ENCODE measurements around the gene KRTAP4-2.
"Not testable (repeated sequence)": the region's sequence is repeated elsewhere in the genome, so short reads cannot be mapped to it uniquely, and the experiment has no call there.

KRTAP4-2 gene

GRCh38 chr17:41151525-41151924 is 26.5 kb downstream of the KRTAP4-2 start:
- Histone ChIP-seq H3K4me1 (ENCODE audit: control insufficient read depth, insufficient read depth, low read length) (no peaks in the 10 kb centered on the region), H3K27me3 (ENCODE audit: control insufficient read depth, insufficient read depth, low read length) (no peaks in the 10 kb centered on the region), H3K36me3 (ENCODE audit: control insufficient read depth, insufficient read depth, low read length) (no peaks in the 10 kb centered on the region), H3K9ac (ENCODE audit: low read length) (no peak overlapping the region), H3K4me3 (ENCODE audit: low read length) (no peak overlapping the region), H3K27ac (ENCODE audit: low read depth, low read length) (no peak overlapping the region)

DNA sequence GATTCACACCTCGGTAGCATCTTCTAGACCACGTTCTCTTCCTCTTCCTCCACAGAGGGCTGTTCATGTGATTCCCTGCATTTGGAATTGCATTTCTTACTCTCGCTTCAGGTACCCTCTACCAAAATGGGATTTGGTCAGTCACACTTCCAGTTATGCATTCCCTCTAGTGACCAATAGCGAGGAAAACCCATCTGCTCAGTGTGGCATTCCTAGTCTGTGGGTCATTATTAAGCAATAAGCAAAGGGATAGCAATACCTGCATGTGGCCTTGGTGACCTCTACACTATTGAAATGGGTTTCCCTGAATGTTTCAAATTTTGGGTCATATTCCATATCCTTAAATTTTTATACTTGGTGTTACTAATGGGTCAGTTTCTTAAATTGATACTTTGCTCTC is 28.0 kb downstream of the KRTAP4-2 start:
- H3K9ac ChIP-seq (ENCODE audit: low read length) = no peak overlapping the region
- no peak overlapping the region for H3K4me3 ChIP-seq (ENCODE audit: low read length)
- no peaks in the 10 kb centered on the region for H3K4me1 ChIP-seq (ENCODE audit: control insufficient read depth, insufficient read depth, low read length)
- H3K27me3 ChIP-seq (ENCODE audit: control insufficient read depth, insufficient read depth, low read length) = no peaks in the 10 kb centered on the region
- H3K27ac ChIP-seq (ENCODE audit: low read depth, low read length) = no peak overlapping the region
- H3K36me3 ChIP-seq (ENCODE audit: control insufficient read depth, insufficient read depth, low read length) = no peaks in the 10 kb centered on the region

GRCh38 chr17:41149652-41149985 is 28.4 kb downstream of the KRTAP4-2 start, which contains the start of gene KRTAP4-5:
Gene KRTAP4-5 (minus strand): TSS chr17:41149825. CDS start chr17:41149767, 58 bp downstream.
- H3K27me3 ChIP-seq (ENCODE audit: control insufficient read depth, insufficient read depth, low read length) = no peaks in the 10 kb centered on the region
- H3K4me3 ChIP-seq (ENCODE audit: low read length) = no peak within 1 kb of the TSS
- H3K27ac ChIP-seq (ENCODE audit: low read depth, low read length) = no peak within 1 kb of the TSS
- H3K4me1 ChIP-seq (ENCODE audit: control insufficient read depth, insufficient read depth, low read length) = no peaks in the 10 kb centered on the region
- no peak within 1 kb of the TSS for H3K9ac ChIP-seq (ENCODE audit: low read length)
- H3K36me3 ChIP-seq (ENCODE audit: control insufficient read depth, insufficient read depth, low read length) = no peaks in the 10 kb centered on the region

DNA sequence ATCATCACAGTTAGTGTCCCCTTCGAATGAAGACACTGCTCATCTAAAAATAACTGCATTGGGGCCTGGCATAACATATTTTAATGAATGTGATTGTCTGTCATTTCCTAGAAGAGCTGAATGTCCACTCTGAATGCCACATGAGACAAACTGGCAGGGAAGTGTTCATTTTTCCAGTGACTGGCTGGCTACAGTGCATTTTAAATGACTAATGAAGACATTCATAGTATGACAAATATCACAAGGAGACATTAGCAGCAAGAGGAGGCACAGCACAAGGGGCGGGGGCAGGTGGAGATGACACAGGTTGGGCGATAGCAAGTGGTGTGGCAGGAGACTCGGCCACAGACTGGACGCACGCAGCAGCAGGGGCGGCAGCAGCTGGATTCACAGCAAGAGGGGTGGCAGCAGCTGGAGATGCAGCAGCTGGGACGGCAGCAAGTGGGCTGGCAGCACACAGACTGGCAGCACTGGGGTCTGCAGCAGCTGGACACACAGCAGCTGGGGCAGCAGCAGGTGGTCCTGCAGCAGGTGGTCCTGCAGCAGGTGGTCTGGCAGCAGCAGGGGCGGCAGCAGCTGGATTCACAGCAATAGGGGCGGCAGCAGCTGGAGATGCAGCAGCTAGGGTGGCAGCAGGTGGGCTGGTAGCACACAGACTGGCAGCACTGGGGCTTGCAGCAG is 28.9 kb downstream of the KRTAP4-2 start:
- not testable (repeated sequence) for H3K4me1 ChIP-seq (ENCODE audit: control insufficient read depth, insufficient read depth, low read length); H3K36me3 ChIP-seq (ENCODE audit: control insufficient read depth, insufficient read depth, low read length); H3K27me3 ChIP-seq (ENCODE audit: control insufficient read depth, insufficient read depth, low read length); H3K9ac ChIP-seq (ENCODE audit: low read length); H3K27ac ChIP-seq (ENCODE audit: low read depth, low read length); H3K4me3 ChIP-seq (ENCODE audit: low read length)

GRCh38 chr17:41147531-41148204 is 30.4 kb downstream of the KRTAP4-2 start:
- no peaks in the 10 kb centered on the region for H3K4me1 ChIP-seq (ENCODE audit: control insufficient read depth, insufficient read depth, low read length)
- H3K36me3 ChIP-seq (ENCODE audit: control insufficient read depth, insufficient read depth, low read length) = no peaks in the 10 kb centered on the region
- H3K27ac ChIP-seq (ENCODE audit: low read depth, low read length) = no peak overlapping the region
- no peaks in the 10 kb centered on the region for H3K27me3 ChIP-seq (ENCODE audit: control insufficient read depth, insufficient read depth, low read length)
- no peak overlapping the region for H3K4me3 ChIP-seq (ENCODE audit: low read length)
- H3K9ac ChIP-seq (ENCODE audit: low read length) = no peak overlapping the region

- no peak overlapping the region for H3K9ac ChIP-seq (ENCODE audit: low read length)
- no peaks in the 10 kb centered on the region for H3K27me3 ChIP-seq (ENCODE audit: control insufficient read depth, insufficient read depth, low read length)
- no peak overlapping the region for H3K27ac ChIP-seq (ENCODE audit: low read depth, low read length)
- no peaks in the 10 kb centered on the region for H3K36me3 ChIP-seq (ENCODE audit: control insufficient read depth, insufficient read depth, low read length)
- H3K4me1 ChIP-seq (ENCODE audit: control insufficient read depth, insufficient read depth, low read length) = no peaks in the 10 kb centered on the region
- H3K4me3 ChIP-seq (ENCODE audit: low read length) = no peak overlapping the region
Observed at GRCh38 chr17:41145261-41145660, 32.8 kb downstream of the KRTAP4-2 start.

- H3K4me1 ChIP-seq (ENCODE audit: control insufficient read depth, insufficient read depth, low read length) = no peaks in the 10 kb centered on the region
- no peak overlapping the region for H3K9ac ChIP-seq (ENCODE audit: low read length)
- H3K27ac ChIP-seq (ENCODE audit: low read depth, low read length) = no peak overlapping the region
- no peaks in the 10 kb centered on the region for H3K27me3 ChIP-seq (ENCODE audit: control insufficient read depth, insufficient read depth, low read length)
- no peaks in the 10 kb centered on the region for H3K36me3 ChIP-seq (ENCODE audit: control insufficient read depth, insufficient read depth, low read length)
- H3K4me3 ChIP-seq (ENCODE audit: low read length) = no peak overlapping the region
Observed at GRCh38 chr17:41144846-41145245, 33.2 kb downstream of the KRTAP4-2 start.

DNA sequence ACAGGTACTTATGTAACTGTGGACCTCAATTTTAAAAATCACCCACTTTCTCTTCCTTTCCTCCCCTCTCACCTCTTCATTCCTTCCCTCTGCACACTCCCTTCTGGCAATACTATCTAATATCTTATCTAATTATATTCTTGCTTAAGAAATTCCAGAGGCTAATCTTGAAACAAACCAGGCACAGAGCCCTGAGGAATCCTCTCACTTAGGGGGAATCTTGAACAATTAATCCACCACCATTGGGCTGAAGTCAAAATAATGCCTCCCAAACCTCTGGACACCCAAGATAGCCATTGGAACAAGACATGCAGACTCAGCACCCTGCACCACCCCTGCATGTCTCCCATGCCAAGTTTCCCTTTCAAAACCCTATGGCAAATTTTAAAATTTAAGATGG is 36.7 kb downstream of the KRTAP4-2 start:
- Histone ChIP-seq H3K4me1 (ENCODE audit: control insufficient read depth, insufficient read depth, low read length) (no peaks in the 10 kb centered on the region), H3K9ac (ENCODE audit: low read length) (no peak overlapping the region), H3K36me3 (ENCODE audit: control insufficient read depth, insufficient read depth, low read length) (no peaks in the 10 kb centered on the region), H3K4me3 (ENCODE audit: low read length) (no peak overlapping the region), H3K27ac (ENCODE audit: low read depth, low read length) (no peak overlapping the region), H3K27me3 (ENCODE audit: control insufficient read depth, insufficient read depth, low read length) (no peaks in the 10 kb centered on the region)

- H3K27ac ChIP-seq (ENCODE audit: low read depth, low read length) = no peak within 1 kb of the TSS
- no peak within 1 kb of the TSS for H3K9ac ChIP-seq (ENCODE audit: low read length)
- H3K4me3 ChIP-seq (ENCODE audit: low read length) = no peak within 1 kb of the TSS
- no peaks in the 10 kb centered on the region for H3K27me3 ChIP-seq (ENCODE audit: control insufficient read depth, insufficient read depth, low read length)
- no peaks in the 10 kb centered on the region for H3K4me1 ChIP-seq (ENCODE audit: control insufficient read depth, insufficient read depth, low read length)
- H3K36me3 ChIP-seq (ENCODE audit: control insufficient read depth, insufficient read depth, low read length) = no peaks in the 10 kb centered on the region
Observed at GRCh38 chr17:41140360-41141131, 37.5 kb downstream of the KRTAP4-2 start, which contains the start of gene KRTAP4-6. Gene KRTAP4-6 (minus strand): TSS chr17:41140544. CDS start chr17:41140487, 57 bp downstream.

GRCh38 chr17:41139865-41140264 is 38.2 kb downstream of the KRTAP4-2 start:
- H3K4me3 ChIP-seq (ENCODE audit: low read length); H3K9ac ChIP-seq (ENCODE audit: low read length); H3K36me3 ChIP-seq (ENCODE audit: control insufficient read depth, insufficient read depth, low read length); H3K27ac ChIP-seq (ENCODE audit: low read depth, low read length); H3K27me3 ChIP-seq (ENCODE audit: control insufficient read depth, insufficient read depth, low read length); H3K4me1 ChIP-seq (ENCODE audit: control insufficient read depth, insufficient read depth, low read length): not testable (repeated sequence)

GRCh38 chr17:41133880-41134735 is 43.9 kb downstream of the KRTAP4-2 start:
- Histone ChIP-seq H3K9ac (ENCODE audit: low read length) (no peak overlapping the region), H3K27me3 (ENCODE audit: control insufficient read depth, insufficient read depth, low read length) (no peaks in the 10 kb centered on the region), H3K4me3 (ENCODE audit: low read length) (no peak overlapping the region), H3K36me3 (ENCODE audit: control insufficient read depth, insufficient read depth, low read length) (no peaks in the 10 kb centered on the region), H3K4me1 (ENCODE audit: control insufficient read depth, insufficient read depth, low read length) (no peaks in the 10 kb centered on the region), H3K27ac (ENCODE audit: low read depth, low read length) (no peak overlapping the region)

GRCh38 chr17:41131979-41132378 is 46.0 kb downstream of the KRTAP4-2 start:
- Histone ChIP-seq H3K9ac (ENCODE audit: low read length) (no peak overlapping the region), H3K4me3 (ENCODE audit: low read length) (no peak overlapping the region), H3K27ac (ENCODE audit: low read depth, low read length) (no peak overlapping the region), H3K4me1 (ENCODE audit: control insufficient read depth, insufficient read depth, low read length) (no peaks in the 10 kb centered on the region), H3K27me3 (ENCODE audit: control insufficient read depth, insufficient read depth, low read length) (no peaks in the 10 kb centered on the region), H3K36me3 (ENCODE audit: control insufficient read depth, insufficient read depth, low read length) (no peaks in the 10 kb centered on the region)
